ENCODE results near the gene CEP128.

The CEP128 gene

DNA sequence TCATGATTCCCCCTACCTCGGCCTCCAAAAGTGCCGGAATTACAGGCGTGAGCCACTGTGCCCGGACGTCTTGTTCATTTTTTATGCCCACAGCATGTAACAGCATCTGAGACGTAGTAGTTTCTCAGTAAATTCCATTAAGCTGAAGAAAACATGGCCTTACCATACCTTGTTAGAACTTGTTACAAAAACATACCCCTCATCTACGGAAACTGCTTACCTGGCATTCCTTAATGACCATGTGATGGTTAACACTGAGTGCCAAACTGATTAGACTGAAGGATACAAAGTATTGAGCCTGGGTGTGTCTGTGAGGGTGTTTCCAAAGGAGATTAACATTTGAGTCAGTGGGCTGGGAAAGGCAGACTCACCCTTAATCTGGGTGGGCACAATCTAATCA, 186.8 kb downstream of the CEP128 start:
- no peak for DNase-seq
- TF ChIP-seq, protein P1, sequence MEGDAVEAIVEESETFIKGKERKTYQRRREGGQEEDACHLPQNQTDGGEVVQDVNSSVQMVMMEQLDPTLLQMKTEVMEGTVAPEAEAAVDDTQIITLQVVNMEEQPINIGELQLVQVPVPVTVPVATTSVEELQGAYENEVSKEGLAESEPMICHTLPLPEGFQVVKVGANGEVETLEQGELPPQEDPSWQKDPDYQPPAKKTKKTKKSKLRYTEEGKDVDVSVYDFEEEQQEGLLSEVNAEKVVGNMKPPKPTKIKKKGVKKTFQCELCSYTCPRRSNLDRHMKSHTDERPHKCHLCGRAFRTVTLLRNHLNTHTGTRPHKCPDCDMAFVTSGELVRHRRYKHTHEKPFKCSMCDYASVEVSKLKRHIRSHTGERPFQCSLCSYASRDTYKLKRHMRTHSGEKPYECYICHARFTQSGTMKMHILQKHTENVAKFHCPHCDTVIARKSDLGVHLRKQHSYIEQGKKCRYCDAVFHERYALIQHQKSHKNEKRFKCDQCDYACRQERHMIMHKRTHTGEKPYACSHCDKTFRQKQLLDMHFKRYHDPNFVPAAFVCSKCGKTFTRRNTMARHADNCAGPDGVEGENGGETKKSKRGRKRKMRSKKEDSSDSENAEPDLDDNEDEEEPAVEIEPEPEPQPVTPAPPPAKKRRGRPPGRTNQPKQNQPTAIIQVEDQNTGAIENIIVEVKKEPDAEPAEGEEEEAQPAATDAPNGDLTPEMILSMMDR (IDR thresholded peaks at IDR 0.05), result no peak
- H3K27me3 ChIP-seq, result no peaks in the 10 kb centered on the region
- H3K9me3 ChIP-seq, result no peaks in the 10 kb centered on the region
- intact Hi-C loops (cut with DNase I; ENCODE audit: low total_unique reads), result no loop called here
- no peaks in the 10 kb centered on the region for H3K36me3 ChIP-seq
- H3K4me3 ChIP-seq, result no peak overlapping the region
- H3K27ac ChIP-seq, result no peak overlapping the region
- no peaks in the 10 kb centered on the region for H3K4me1 ChIP-seq

DNA sequence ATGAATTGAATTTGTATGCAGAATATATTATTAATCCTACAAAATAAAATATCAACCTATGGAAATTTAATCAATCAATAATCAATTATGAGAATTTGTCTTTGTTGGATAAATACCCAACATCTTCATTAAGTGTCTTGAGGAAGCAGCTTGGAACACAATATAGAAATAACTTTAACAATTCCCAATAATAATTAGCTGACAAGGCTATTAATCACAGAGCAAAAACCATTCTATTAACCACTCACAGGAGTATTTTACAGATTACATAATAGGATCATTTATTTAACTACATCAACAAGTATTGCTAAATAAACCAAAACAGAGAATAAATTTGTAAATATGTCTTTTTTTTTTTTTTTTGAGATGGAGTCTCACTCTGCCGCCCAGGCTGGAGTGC, 190.3 kb downstream of the CEP128 start:
- H3K27me3 ChIP-seq, result no peaks in the 10 kb centered on the region
- TF ChIP-seq, protein P1 (IDR thresholded peaks at IDR 0.05), result no peak
- H3K4me1 ChIP-seq, result no peaks in the 10 kb centered on the region
- no peak for DNase-seq
- H3K36me3 ChIP-seq, result no peaks in the 10 kb centered on the region
- no peaks in the 10 kb centered on the region for H3K9me3 ChIP-seq
- no peak overlapping the region for H3K4me3 ChIP-seq
- intact Hi-C loops (cut with DNase I; ENCODE audit: low total_unique reads), result no loop called here
- H3K27ac ChIP-seq, result no peak overlapping the region

GRCh38 chr14:80726211-80726610, 215.3 kb downstream of the CEP128 start:
- TF ChIP-seq, protein P1 (IDR thresholded peaks at IDR 0.05), result no peak
- H3K9me3 ChIP-seq, result no peaks in the 10 kb centered on the region
- DNase-seq, result no peak

GRCh38 chr14:80718940-80719339, 222.6 kb downstream of the CEP128 start:
- DNase-seq, result no peak
- intact Hi-C loops (cut with DNase I; ENCODE audit: low total_unique reads), result no loop called here
- no peaks in the 10 kb centered on the region for H3K4me1 ChIP-seq
- H3K36me3 ChIP-seq, result no peaks in the 10 kb centered on the region
- H3K4me3 ChIP-seq, result no peak overlapping the region
- H3K27me3 ChIP-seq, result no peaks in the 10 kb centered on the region
- TF ChIP-seq, protein P1 (IDR thresholded peaks at IDR 0.05), result no peak
- H3K9me3 ChIP-seq, result no peaks in the 10 kb centered on the region
- H3K27ac ChIP-seq, result no peak overlapping the region

More at GRCh38 chr14:80726211-80726610, 215.3 kb downstream of the CEP128 start:
- no peak overlapping the region for H3K27ac ChIP-seq
- H3K4me3 ChIP-seq, result no peak overlapping the region
- H3K4me1 ChIP-seq, result no peaks in the 10 kb centered on the region
- intact Hi-C loops (cut with DNase I; ENCODE audit: low total_unique reads), result no loop called here
- H3K36me3 ChIP-seq, result no peaks in the 10 kb centered on the region
- no peaks in the 10 kb centered on the region for H3K27me3 ChIP-seq

DNA sequence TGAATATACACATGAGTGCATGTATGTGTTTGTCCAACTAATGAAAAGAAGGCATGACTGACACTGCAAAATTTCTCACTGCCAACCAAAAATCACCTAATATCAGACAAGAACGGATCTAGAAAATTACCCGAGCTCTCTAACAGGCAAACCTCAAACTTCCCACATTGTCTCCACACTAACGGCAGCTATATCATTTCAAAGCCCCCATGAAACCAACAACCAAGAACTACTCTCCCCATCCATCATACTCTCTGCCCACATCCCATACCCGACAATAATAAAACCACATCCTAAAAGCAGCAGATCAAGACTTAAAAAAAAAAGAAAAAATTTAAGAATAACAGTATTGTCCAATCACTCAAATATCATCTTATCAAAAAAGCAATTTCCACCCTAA, 227.1 kb downstream of the CEP128 start:
- Histone ChIP-seq H3K27ac (no peak overlapping the region), H3K4me3 (no peak overlapping the region), H3K36me3 (no peaks in the 10 kb centered on the region), H3K9me3 (no peaks in the 10 kb centered on the region), H3K4me1 (no peaks in the 10 kb centered on the region), H3K27me3 (no peaks in the 10 kb centered on the region)
- intact Hi-C loops (cut with DNase I; ENCODE audit: low total_unique reads), result no loop called here
- no peak for DNase-seq
- TF ChIP-seq, protein P1 (IDR thresholded peaks at IDR 0.05), result no peak

All from tibial artery (tissue), 4 donors.